ENCODE results near the gene ARID1B.
"Not testable (repeated sequence)": the region's sequence is repeated elsewhere in the genome, so short reads cannot be mapped to it uniquely, and the experiment has no call there.

The ARID1B gene

DNA sequence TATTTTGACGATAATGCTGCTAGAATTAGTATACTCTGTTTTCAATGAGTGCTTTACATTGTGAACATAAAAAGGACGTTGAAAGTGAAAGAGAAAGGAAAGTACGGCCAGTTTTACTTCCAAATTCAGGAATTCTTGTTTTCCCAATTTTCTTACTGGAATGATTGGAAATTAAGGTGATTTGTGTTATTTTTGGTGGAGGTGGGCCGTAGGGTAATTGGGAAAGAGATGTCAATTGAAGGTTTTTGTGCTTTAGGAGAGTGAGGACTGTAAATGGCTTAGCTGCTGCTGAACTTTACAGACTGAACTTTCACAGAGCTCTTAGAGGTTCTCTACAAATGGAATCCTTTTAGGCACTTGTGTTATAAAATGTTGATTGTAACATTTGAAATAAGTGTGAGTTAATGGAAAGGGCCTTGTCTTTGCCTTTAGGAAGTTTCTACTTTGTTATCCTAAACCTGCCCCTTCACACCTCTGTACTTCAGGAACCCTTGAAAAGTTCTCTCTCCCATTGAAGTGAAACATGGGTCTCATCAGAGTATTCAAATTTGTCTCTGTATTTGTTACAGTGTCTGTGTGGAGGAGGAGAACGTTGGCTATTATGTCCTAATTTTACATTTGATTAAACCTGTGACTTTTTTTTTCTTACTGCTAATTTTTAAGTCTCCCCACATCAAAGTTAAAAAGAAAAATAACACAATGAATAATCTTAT is 256.4 kb downstream of the ARID1B start:
- DNase-seq: no peak

DNA sequence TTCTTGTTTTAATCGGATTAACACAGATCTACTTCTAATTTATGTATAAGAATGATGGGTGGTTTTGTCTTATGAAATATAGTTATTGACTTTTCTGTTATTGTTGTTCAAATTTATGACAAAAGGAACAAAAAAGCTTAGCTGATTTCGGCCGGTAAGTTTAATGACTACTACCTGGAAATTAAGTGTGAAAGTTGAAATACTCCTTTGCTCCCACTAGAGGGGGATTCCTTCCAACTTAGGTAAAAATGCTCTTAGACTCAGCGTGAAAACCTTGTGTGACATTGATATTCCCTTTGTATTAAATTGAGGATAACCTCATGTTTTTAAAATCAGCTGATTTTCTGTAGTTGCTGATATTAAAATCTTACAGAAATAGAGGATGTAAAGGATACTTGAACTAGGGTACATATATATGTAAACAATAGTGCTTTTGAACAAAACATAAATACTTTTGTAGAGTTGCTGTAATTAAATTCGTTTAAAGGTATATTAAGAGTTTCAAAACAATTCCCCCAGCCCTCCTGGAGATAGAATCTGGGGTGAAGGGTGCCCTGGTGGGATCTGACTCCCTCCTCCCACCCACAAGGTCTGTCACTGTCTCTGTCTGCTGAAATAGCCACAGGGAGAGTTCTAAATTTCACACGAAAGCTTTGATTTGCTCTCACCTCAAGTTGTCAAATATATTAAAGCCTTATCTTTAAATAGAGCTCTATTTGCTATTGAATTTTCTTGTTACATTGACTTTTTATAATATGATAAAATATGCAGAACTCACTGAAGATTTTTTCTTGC is 257.5 kb downstream of the ARID1B start:
- peak; percentile 33 for DNase-seq

DNA sequence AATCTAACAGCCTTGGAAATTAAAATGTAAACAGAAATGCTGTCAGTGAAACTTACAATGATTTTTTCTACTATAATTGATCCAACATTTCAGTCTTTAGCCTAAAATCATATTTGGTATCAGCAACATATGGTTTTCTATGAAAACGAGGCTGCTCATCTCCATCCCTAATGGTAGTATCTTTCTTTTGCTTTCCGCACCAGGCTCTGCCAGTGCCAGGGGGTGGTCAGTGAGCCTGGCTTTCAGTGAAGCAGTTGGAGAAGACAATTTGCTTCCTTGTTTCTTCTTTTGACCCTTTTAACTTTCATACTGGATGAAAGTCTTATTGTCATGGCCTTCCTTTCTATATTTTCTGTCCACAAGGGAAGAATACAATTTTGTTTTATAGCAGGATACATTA is 258.4 kb downstream of the ARID1B start:
- no peak for DNase-seq

DNA sequence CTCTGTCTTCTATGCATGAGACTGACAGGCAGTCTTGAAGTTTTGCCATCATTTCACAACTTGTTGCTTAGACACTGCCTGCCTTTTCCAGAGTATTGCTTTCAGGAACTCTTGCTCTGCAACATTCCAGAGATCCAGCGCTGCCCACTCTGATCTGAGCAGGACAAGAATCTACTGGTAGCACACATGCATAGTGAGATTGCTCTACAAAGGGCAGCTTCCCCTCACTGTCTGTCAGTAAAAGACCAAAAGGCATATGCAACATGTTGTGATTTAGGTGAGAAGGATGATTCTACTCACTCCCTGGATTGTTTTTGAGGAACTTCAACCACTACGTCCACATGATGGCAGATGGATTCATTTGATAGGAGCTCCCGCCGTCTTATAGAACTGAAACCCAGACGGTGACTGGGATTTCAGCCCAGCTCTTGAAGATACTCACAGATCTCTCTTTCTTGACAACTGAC is 259.1 kb downstream of the ARID1B start:
- no peak for DNase-seq

DNA sequence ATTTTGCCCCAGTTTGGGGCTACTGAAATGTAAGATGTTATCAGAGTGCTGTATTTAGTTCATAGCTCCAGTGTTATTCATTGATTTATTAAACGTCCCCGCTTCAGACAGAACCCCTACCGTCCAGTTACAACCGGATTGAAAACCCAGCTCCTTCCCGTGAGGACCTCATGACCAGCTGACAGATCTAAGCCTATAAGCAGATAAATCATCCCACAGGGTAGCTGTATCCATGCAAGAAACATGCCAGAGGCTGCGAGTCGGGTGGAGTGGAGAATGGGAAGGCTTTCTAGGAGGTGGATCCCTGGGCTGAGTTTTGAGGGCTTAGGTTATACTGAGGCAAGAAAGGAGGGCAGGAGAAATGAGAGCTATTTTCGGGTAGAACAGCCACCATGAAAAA is 260.0 kb downstream of the ARID1B start:
- no peak for DNase-seq

DNA sequence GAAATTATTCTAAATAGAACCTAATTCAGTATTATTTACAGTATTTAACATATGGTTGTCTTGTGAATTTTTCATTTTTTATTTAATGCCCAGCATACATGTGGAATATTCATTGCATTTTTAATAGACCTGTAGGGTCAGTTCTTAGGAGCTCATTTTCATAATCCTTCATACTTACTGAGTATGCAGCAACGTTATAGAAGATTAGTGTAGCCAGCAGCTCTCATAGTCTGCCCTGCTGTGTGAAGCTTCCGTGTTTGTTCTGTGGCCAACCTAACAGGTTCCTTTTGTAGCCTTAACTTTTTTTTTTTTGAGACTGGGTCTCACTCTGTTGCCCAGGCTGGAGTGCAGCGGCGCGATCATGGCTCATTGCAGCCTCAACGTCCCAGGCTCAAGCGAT is 261.4 kb downstream of the ARID1B start:
- no peak for DNase-seq

DNA sequence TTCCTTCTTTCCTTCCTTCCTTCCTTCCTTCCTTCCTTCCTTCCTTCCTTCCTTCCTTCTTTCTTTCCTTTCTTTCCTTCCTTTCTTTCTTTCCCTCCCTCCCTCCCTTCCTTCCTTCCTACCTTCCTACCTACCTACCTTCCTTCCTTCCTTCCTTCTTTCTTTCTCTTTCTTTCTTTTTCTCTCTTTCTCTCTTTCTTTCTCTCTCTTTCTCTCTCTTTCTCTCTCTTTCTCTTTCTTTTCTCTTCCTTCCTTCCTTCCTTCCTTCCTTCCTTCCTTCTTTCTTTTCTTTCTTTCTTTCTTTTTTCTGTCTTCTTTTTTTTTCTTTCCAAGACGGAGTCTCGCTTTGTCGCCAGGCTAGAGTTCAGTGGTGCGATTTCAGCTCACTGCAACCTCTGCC is 262.5 kb downstream of the ARID1B start:
- not testable (repeated sequence) for DNase-seq

DNA sequence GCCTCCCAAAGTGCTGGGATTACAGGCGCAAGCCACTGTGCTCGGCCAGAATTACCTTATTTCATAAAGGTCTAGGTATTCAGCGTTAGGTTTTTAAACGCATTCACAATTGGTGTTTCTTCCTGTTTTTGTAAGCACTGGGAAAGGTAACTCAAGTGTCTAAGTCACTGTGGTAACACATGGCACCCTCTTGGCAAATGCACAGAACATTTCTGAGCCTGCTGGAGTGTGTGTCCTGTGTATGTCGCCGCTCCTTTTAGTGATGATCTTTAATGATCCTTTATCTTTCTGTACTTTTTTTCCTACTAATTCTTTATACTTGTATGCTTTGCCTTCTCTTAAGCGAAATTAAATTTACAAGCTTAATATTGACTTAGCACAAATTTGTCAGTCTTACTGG is 263.0 kb downstream of the ARID1B start:
- no peak for DNase-seq

DNA sequence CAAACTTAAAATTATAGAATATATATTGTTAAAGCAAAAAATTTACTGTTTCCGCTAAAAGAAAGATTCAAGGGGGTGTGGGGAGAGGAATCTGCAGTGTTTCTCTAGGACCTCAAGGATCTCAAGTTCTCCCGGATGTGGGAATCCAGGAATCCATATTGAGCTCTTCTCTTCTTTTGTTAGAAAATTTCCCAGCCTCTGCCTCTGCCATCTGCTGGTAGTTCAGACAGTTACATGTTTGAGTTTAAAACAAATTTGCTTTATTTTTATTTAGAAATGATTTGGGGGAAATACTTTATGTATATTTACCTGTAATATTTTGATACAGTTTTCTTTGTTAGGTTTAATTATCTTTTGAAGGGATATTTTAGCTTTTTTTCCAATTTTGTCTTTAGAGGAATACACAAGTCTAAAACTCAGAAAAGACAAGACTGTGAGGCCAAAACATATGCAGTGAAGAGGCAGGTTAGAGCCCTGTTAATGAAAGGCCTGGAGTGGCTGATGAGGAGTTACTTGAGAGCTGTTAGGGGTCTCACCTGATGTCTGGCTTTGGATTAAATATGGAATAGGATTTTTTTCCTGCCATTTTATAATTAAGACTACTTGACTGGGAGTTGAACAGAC is 268.8 kb downstream of the ARID1B start:
- DNase-seq: peak; percentile 13

DNA sequence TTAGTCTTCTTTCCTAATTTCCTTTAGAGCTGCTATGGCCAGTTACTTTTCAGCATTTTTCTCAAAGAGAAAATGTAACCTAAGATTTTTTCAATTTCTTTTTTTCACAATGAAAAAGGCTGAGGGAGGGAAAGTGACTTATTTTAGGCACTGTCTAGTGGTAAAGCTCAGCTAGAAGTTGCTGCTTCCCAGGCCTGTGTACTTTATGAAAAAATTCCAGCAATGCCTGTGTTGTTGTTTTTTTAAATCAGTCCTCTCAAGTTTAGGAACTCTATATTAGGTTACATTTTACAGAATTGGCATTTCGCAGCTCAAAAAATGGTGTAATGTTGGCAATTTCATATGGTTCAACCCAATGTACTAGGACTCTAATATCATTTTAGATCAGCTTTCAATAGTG is 269.6 kb downstream of the ARID1B start:
- DNase-seq: no peak

DNA sequence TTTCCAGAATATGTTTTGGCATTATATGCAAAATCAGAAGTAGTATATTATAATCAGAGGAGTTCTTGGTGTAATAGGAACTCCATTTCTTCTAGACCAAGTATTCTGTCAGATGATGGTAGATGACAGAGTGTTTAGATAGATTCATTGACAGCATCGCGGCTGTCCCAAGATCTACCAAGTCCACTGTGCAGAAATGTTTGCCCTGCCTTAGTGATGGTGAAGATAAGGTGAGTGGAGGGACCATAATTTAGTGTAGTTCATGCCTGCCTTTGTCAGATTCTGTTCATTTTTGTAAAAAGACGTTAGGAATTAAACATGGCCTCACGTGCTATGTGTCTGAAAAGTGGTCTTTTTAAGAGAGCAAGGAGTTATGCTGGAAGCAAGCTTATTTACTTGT is 270.1 kb downstream of the ARID1B start:
- no peak for DNase-seq

DNA sequence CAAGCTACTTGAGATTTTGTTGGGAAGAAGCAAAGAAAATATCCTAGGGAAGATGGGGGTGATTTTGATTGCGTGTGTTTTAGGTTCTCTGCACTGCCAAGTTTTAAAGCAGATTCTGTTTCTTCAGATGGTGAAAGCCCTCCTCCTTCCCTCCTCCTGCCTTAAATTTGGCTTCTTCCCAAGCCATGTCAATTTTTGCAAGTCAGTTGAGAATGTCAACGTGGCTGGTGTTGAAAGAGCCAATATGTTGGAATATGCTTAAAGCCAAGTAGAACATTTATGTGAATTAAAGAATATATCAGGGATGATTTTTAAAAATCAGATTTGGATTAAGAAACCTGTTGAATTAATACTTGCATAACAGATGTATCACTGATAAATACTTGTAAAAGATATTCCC is 270.8 kb downstream of the ARID1B start:
- DNase-seq: no peak

DNA sequence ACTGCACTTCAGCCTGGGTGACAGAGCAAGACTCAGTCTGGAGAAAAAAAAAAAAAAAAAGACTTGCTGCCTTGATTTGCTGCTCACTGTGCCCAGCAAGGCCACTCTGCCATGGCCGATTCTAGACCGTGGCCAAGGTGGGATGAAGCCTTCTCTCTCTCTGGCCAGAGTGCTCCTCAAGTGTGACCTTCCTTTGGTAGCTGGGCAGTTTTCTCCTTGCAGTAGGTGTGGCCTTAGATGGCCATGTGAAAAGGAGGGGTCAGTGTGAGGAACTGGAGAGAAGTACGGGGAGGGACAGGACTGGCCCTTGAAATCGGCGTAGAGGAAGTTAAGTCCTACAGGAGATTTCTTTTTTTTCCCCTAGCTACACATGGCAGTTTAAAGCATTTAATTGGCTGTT is 272.0 kb downstream of the ARID1B start:
- DNase-seq: no peak

DNA sequence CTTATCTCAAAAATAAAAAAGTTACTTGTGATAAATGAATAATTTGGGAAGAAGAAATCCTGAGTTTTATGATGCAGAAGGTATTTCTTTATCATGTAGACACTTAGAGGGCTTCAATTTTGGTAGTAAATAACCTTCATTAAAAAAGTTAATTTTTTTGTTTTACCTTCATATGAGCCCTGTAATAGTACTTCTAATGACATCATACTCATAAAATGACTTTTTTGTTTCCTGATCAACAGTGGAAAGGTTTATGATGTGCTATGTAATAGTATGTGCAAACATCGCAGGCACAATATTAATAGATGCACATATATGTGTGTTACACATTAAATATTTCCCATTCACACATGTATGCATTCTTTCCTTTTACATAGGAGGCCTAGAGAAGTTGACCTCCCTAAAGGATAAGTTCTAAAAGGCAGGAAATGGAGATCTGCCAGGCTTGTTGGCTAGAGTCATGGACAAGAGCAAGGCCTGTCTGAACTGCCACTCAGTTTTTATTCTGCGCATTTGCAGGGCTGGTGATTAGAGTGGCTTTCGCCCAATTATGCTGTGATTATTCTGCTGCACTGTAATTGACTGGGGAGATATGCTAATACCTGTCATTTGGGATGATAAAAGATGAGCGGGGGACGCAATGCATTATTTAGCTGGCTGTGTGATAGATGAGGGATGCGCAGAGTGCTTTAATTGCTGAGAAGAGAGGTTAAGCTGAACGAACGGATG is 273.5 kb downstream of the ARID1B start:
- no peak for DNase-seq

DNA sequence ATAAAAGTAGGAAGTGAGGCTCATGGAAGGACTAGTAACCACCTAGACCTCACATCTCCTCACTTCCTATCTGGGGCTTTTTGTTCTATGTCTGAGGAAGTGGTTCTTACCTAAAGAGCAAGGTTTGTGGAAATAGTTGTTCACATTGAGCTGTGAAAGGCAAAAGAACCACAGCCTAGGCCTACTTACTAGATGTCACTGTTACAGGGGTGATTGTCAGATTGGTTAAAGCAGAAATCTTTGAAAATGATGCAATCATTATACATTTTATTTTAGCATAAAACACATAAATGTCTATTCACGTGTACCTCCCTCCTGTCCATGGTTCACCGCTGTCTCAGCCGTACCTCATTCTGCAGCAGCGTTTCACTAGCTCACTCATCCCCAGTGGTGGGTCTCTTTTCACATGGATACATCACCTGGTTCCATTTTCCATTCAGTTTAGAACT is 277.4 kb downstream of the ARID1B start:
- DNase-seq: no peak

DNA sequence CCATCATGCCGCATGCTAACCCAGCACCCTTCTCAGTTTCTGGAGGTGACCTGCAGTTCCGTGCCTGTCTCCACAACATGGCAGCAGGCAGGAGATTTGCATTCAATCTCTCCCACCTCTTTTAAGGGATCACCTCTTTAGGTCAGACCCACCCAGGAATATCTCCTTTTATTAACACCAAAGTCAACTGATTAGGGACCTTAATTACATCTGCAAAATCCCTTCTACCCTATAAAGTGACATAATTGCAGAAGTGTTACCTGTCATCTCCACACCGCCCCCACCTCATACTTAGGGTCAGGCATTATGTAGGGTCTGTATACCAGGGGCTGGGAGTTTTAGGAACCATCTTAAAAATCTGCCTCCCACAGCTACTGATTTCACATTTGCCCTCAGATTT is 278.7 kb downstream of the ARID1B start:
- no peak for DNase-seq

DNA sequence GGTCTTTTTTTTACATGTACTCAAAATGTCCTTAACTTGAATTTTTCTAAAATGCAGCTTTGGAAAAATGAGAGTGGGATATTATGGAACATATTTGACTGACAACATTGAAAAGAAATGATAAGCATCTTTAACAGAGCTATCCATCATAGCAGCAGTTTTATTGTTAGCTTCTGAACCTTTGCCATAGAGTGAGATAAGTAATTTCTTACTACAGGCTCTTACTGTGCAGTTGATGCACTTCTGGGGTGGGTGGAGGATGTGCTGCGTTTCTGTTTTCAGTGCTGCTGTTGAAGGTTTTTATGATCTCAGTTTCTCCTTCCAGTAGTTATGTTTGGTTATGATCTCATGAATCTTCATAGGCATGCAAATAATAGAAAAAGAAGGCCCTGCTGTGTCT is 279.1 kb downstream of the ARID1B start:
- no peak for DNase-seq

DNA sequence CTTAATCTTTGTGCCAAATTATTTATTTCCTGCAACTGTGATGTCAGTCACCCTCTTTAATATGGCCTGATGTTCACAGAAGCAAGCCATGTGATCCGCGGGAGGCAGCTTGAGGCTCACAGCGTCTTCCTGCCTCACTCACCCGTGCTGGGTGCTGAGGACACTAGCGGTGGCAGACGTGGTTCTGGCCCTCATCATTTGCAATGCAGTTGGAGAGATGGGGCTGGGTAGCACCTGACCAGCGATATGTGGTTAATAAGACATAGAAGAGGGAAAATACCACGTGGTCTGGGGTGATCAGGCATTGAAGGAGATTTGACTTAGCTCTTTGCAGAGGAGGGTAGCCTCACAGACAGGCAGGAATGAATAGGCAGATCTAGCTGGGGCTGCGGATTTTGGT is 281.4 kb downstream of the ARID1B start:
- no peak for DNase-seq

DNA sequence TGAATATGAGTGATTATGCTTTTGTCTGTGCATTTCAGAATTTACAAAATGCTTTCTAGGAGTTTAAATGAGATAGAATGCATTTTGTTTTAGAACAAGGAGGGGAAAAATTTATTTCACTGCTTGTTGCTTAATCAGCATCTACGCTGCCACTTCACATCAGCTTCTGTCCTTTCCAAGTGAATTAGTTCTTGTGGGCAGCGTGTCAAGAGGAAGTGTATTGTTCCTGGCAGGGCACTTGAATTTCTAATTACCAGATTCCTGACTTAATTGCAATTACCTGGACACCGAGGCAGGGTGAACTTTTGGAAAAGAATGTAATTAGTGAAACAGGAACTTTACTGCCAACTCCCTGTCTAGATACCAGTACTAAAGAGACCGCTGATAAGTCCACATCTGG is 282.6 kb downstream of the ARID1B start:
- peak; percentile 20 for DNase-seq

DNA sequence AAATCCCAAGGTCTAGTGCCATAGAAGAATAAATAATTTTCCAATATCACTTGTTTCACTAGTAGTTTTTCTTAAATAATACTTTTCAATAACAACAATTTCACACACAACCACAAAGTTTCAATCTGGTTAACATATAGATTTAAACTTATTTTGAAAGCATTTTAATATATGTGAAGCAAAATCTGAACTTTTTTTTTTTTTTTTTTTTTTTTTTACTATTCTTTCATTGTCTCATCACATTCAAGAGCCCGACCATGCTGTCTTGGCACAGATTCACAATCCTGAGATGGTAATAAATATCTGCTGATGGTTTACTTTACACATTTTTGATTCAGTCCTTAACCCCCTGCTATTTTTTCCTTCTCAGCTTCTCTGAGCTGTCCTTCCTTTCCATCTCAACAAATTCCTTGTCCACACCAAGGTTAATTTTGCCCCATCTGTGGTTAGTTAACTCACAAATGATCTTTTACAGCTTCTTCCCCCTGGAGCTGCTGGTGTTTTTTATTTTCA is 283.3 kb downstream of the ARID1B start:
- DNase-seq: no peak

DNA sequence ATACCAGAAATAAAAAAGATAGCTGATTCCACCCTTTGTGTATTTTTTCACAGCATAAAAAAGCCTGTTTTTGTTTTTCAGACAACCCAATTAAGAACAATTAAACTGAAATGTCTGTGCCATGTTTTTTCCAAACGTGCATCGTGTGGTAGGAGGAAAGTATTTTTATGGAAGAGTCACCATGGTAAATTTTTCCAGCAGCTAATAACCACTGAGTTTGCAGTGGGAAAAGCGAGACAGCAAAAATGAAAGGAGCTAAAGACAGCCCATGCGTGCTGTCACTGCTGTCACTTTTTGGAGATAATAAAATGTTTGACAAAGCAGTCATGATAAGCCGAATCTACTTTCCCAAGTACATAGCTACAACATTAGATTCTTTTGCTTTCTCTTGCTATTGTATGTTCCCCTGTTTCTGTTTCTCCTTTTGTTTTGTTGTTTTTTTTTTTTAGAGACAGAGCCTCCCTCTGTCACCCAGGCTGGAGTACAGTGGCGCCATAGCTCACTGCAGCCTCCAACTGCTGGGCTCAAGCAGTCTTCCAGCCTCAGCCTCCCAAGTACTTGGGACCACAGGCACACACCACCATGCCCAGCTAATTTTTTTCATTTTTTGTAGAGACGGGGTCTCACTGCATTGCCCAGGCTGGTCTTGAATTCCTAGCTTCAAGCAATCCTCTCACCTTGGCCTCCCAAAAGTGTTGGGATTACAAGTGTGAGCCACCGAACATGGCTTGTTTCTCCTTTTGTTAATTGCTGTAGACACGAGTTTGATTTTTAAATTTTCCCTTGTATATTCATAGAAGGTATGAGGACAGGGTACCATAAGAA is 284.8 kb downstream of the ARID1B start:
- DNase-seq: no peak
